Measurements from ENCODE around the gene TRIM39. TPM values are rescaled to one million over a fixed set of nuclear protein-coding genes. Genes with fewer than 3 reads are reported as not detected.
A peak's percentile ranks its signal among the peaks of the same experiment; 100 is the strongest.

Gene TRIM39
- polyA plus RNA-seq, 1 donor from 2014 or later, result 9.2 TPM

DNA sequence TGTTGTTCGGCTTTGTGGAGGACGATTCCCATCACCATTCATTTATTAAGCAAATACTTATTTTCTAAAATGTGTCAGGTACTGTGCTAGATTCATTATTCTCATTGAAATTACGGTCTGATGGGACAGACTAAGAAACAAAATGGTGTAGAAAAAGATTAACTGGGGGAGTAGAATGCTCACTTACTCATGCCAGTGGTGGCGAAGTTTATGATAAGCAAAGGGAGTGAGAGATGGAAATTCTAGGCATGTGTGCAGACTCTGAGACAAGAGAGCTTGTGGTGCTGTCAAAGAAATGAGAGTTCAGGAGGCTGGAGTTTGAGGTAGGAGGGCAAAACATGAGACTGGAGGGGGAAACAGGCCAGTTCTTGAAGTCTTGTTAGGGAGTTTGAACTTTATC lies 19.1 kb downstream of the TRIM39 start:
- Histone ChIP-seq H3K9me2 (ENCODE audit: insufficient read depth, low read length) (no peaks in the 10 kb centered on the region), H3K4me2 (ENCODE audit: low read length) (peak overlapping the region; percentile 44), H3F3A (ENCODE audit: insufficient read depth, low read length, poor library complexity, severe bottlenecking) (no peaks in the 10 kb centered on the region), H3K4me3 (ENCODE audit: low read length) (peak overlapping the region; percentile 95), H4K20me1 (ENCODE audit: insufficient read depth) (no peaks in the 10 kb centered on the region), H3K79me2 (replicated peaks; ENCODE audit: insufficient read depth, low read length) (no peaks in the 10 kb centered on the region), H3K9me3 (ENCODE audit: low read length) (no peaks in the 10 kb centered on the region), H3K27me3 (ENCODE audit: insufficient read depth, low read depth, low read length) (no peaks in the 10 kb centered on the region), H3K36me3 (ENCODE audit: insufficient read depth, low read length) (no peaks in the 10 kb centered on the region), H2AFZ (ENCODE audit: low read depth, low read length) (no peak overlapping the region), H3K9ac (ENCODE audit: low read length) (peak overlapping the region; percentile 96), H3K27ac (ENCODE audit: low read length) (peak overlapping the region; percentile 93)
- no peak for TF ChIP-seq SMC3 (conservative IDR thresholded peaks at IDR 0.05; ENCODE audit: poor library complexity)
- TF ChIP-seq POLR2AphosphoS5 (IDR thresholded peaks at IDR 0.05), result no peak
- no peak for TF ChIP-seq REST (IDR thresholded peaks at IDR 0.05; ENCODE audit: borderline replicate concordance)
- TF ChIP-seq, protein P1, sequence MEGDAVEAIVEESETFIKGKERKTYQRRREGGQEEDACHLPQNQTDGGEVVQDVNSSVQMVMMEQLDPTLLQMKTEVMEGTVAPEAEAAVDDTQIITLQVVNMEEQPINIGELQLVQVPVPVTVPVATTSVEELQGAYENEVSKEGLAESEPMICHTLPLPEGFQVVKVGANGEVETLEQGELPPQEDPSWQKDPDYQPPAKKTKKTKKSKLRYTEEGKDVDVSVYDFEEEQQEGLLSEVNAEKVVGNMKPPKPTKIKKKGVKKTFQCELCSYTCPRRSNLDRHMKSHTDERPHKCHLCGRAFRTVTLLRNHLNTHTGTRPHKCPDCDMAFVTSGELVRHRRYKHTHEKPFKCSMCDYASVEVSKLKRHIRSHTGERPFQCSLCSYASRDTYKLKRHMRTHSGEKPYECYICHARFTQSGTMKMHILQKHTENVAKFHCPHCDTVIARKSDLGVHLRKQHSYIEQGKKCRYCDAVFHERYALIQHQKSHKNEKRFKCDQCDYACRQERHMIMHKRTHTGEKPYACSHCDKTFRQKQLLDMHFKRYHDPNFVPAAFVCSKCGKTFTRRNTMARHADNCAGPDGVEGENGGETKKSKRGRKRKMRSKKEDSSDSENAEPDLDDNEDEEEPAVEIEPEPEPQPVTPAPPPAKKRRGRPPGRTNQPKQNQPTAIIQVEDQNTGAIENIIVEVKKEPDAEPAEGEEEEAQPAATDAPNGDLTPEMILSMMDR (IDR thresholded peaks at IDR 0.05; ENCODE audit: poor library complexity, severe bottlenecking), result no peak
- TF ChIP-seq EZH2 (IDR thresholded peaks at IDR 0.05; ENCODE audit: borderline replicate concordance, insufficient read depth, low read length, poor library complexity, severe bottlenecking), result no peak

GRCh38 chr6:30348957-30349356 lies 22.2 kb downstream of the TRIM39 start:
- no peaks in the 10 kb centered on the region for H3K79me2 ChIP-seq (replicated peaks; ENCODE audit: insufficient read depth, low read length)
- H3K4me2 ChIP-seq (ENCODE audit: low read length), result no peak overlapping the region
- no peak overlapping the region for H3K27ac ChIP-seq (ENCODE audit: low read length)
- H3K36me3 ChIP-seq (ENCODE audit: insufficient read depth, low read length), result no peaks in the 10 kb centered on the region
- no peaks in the 10 kb centered on the region for H3K9me2 ChIP-seq (ENCODE audit: insufficient read depth, low read length)
- no peaks in the 10 kb centered on the region for H4K20me1 ChIP-seq (ENCODE audit: insufficient read depth)
- H2AFZ ChIP-seq (ENCODE audit: low read depth, low read length), result no peak overlapping the region
- TF ChIP-seq SMC3 (conservative IDR thresholded peaks at IDR 0.05; ENCODE audit: poor library complexity) (no peak), EP300 (conservative IDR thresholded peaks at IDR 0.05; ENCODE audit: poor library complexity, severe bottlenecking) (no peak), RAD21 (conservative IDR thresholded peaks at IDR 0.05) (no peak), POLR2AphosphoS5 (IDR thresholded peaks at IDR 0.05) (no peak), TAF1 (IDR thresholded peaks at IDR 0.05; ENCODE audit: low read depth) (no peak), MXI1 (conservative IDR thresholded peaks at IDR 0.05; ENCODE audit: poor library complexity, severe bottlenecking) (no peak), EZH2 (IDR thresholded peaks at IDR 0.05; ENCODE audit: borderline replicate concordance, insufficient read depth, low read length, poor library complexity, severe bottlenecking) (no peak), REST (IDR thresholded peaks at IDR 0.05; ENCODE audit: borderline replicate concordance) (no peak)
- TF ChIP-seq, protein P1 (IDR thresholded peaks at IDR 0.05; ENCODE audit: poor library complexity, severe bottlenecking), result no peak
- H3K4me3 ChIP-seq (ENCODE audit: low read length), result no peak overlapping the region
- no peak overlapping the region for H3K9ac ChIP-seq (ENCODE audit: low read length)
- H3F3A ChIP-seq (ENCODE audit: insufficient read depth, low read length, poor library complexity, severe bottlenecking), result no peaks in the 10 kb centered on the region
- H3K27me3 ChIP-seq (ENCODE audit: insufficient read depth, low read depth, low read length), result no peaks in the 10 kb centered on the region
- no peaks in the 10 kb centered on the region for H3K9me3 ChIP-seq (ENCODE audit: low read length)
